CD1c-positive myeloid dendritic cell (primary cell): ENCODE data around the gene NFKBIB.

Experiments used
- DNase-seq: peaks from one replicate; pipeline ENCODE4 v3.0.0-alpha.2; 2016; ENCODE audit errors: extremely low spot score

The NFKBIB gene

GRCh38 chr19:38958301-38958700 is 58.5 kb downstream of the NFKBIB start:
- no peak for DNase-seq
